HG03457 (cell line): ENCODE data around the gene NTNG1.
A peak's percentile ranks its signal among the peaks of the same experiment; 100 is the strongest.

Experiments
- ATAC-seq: cut with Tn5 transposase; IDR thresholded peaks from one replicate; pipeline ENCODE4 v1.9.1; 2021; ENCODE audit warnings: moderate number of reproducible peaks; ENCODE audit not compliant: unreplicated experiment

NTNG1 gene

DNA sequence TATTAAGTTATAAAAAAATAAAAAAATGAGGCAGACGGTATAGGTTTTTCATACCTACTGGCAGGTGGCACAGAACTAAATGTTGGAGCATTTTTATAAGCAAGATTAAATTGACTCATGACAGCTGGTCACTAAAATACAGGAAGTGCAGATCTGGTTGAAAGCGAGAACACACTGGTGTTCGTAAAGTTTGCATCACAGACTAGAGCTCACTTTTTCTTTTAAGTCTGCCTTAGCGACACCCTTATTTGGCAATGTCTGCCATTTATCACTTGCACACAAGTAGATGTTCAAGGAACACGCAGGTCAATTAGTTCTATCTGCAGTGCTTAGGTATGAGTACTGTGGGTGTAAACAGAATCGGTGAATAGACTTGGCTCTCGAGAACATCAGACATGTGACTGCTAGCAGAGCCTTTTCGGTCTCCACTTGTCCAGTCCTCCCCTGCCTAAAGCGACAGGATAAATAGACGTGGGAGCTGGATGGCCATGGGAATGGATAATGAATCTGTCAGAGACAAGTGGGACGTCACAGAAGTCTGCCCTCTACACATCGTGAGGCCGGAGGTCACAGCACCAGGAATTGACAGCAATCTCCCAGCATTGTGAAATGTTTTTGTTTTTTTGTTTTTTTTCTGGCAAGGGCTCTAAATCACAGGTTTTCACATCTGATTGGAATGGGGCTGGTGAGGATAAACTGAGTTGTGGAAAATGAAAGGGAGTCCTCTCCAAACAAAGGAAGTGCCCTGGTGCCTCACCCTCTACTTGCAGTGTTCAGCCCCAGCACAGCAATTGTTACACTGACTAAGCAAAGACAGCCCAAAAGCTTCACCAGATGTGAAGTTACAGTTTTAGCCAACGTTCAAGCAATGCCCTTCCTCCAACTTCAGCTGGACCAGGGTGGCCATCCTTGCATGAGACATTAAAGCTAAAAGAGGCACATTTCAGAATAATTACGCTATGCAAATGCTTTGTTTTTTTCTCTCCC, 248.9 kb downstream of the NTNG1 start:
- no peak for ATAC-seq

DNA sequence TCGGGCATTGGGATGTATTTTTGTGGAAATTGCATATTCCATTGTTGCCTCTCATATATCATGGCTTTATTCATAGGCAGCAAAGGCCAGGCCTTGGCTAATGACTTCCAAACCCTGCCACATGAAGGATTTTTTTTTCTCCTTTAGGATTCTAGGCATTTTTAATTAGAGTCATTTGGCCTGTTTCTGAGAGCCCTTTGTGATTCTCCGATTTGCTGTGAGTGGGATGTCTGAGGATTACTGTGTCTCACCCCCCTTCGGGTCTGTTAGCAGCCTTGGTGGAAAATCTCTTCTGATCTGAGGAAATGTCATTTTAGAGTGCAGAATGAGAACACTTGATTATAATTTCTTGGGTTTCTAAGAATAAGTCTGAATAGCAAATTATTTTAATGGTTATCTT, 253.5 kb downstream of the NTNG1 start:
- ATAC-seq: no peak

DNA sequence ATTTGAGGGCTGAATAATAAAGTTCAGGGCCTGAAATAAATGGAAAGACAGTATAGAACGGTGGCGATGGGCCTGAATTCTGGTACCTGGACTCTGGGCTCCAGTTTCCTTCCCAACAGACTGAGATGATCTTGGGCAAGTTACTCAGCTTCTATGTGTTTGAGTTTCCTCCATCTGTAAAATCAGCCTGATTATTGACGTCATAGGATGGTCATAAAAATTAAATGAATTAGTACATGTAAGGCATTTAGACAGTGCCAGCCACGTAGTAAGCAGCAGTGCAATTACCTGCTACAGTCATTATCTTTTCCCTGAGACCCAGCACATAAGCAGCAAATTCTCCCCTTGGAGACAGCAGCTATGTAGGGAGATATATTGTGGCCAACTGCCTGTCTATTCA, 260.9 kb downstream of the NTNG1 start:
- ATAC-seq: no peak

DNA sequence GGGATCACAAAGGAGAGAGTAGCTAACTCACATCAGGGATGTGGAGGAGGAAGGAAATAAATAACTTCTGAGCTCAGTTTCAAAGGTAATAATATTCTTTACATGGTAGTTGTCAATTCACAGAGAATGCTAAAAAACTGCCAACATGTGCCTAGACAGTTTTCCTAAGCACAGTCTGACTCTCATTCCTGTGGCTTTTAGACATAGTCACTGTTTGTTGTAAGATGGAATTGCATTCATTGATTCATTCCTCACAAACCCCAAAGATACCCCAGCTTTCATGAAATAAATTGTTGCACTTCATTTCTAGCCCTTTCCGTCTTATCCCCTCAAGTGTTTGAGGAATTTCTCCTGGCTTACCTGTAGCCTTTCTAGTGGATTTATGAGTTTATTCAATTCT, 263.9 kb downstream of the NTNG1 start:
- no peak for ATAC-seq

DNA sequence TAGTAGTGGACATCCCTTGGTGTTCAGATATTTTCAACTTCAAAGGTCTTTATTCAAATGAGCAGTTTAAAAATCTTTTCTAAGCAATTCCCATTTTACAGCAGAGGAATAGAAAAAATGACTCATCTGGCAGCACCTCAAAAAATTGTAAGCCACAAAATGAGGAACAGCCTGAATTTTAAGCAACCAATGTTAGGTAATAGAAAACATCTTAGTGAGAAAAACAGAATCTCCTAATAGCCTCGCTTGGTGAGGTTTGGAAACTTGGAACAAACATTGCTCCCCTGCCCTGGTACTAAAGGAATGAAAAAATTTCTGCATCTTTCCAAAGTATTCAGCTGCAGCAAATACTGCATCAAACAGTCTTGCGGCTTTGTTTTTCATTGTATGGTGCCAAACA, 264.4 kb downstream of the NTNG1 start:
- no peak for ATAC-seq

DNA sequence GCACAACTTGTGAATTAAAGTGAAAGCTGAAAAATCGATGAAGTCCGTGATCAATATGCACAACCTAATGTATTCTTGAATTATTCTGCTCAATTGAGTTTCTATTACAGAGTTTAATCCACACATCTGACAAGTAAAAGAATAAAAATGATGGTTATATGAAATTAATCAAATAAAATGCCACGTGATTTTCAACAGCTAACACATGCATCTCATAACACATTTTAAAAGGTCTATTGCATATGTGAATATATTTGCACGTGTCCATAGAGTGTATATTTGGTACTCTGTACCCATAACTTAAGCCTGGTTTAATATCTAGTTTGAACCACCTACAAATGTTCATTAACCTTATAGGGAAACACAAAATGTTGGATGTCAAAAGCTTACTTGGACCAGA, 266.2 kb downstream of the NTNG1 start:
- no peak for ATAC-seq

DNA sequence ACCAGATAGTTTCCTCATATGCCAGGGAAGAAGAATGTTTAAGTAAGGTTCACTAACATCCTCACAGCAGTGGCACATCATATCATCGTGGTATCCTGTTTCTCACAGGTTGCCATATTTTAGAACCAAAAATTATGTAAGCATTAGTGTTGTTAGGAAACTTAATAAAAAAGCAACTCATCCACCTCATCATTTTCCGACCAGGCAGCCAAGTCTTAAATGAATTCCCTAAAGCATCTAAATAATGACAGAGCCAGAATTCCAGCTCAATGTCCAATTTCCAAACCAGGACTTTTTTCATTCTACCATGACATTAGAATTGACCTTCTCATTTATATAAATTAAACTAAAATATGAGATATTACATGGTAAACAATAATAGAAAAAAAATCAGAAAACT, 272.7 kb downstream of the NTNG1 start:
- no peak for ATAC-seq

DNA sequence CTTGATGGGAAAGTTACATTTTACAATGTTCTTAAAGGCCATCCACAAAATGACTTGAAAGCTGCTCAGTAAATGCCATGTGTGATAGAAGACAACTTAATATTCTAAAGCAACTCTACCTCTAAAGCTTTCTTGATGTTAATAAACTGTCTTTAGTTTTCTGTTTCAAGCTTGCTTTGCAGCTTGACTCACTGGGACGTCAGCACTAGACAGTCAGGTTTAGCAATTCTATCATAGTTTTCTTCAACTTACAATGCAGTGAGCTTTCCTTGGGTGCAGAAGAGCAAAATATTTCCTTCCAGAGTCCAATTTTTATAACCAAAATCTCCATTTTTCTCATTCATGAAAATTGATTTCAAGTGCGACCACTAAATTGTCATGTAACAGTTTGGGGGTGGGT, 273.1 kb downstream of the NTNG1 start:
- no peak for ATAC-seq

DNA sequence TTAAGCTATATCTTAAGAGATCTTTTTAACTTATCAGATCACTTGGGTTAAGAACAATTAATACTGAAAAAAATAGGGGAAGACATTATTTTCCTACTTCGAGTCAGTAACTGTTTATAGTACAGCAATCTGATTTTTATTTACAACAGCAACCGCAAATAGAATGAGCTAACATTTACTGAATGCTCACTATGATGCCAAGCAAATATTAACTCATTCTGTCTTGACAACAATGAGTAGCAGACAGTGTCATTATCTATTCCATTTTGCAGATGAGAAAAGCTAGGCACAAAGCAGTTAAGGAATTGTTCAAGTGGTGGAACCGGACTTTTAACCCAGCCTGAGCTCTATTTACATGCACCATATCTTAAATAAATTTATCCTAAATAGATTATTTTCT, 273.7 kb downstream of the NTNG1 start:
- no peak for ATAC-seq

DNA sequence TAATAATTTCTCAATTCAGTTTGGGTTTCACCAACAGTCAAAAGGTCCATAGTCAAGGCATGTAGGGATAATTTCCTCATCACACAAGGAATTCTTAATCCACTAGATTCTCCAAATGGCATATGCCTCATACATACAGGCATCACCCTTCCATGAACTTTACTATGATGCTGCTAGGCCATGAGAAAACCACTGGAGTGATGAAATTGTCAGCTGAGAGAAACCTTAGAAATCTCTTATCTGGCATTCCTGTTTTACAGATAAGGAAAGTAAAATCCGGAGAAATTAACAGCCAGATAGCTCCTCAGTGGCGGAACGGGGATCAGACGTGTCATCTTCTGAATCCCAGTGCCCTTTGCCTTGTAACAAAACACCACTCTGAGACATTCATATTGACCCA, 274.4 kb downstream of the NTNG1 start:
- no peak for ATAC-seq

DNA sequence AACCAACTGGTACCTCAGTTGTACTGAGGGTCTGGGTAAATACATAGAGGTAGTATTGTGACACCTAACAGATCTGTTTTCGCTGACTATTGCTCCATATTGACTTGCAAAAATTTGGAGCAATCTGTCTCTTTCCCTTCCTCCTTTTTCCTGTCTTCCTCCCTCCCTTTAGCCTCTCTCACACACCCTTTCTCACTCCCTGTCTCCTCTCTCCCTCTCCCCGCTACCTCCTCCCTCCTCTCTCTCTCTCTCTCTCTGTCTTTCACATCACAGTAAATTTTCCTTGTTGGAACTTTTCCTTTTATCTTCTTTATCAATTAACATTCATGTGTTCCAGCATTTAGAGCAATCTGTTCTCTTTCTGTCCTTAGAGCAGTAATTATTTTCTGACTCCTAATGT, 278.2 kb downstream of the NTNG1 start:
- ATAC-seq: no peak

DNA sequence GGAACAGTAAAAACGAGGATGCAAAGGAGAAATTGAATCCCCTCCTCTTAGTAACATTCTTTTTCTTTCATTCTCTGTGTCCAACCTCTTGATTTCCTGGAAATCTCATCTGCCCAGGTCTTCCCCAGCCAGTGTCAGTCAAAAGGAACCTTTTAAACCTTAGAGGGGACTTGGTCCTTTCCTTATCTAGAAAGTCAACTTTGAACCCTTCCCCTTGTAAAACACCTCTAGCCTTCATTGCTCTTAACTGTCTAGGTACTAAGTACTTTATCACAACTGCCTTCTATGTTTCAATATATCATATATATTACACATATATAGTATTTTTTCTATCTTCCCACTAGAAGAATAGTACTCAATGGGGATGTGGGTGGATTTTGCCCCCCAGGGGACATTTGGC, 282.1 kb downstream of the NTNG1 start:
- no peak for ATAC-seq

DNA sequence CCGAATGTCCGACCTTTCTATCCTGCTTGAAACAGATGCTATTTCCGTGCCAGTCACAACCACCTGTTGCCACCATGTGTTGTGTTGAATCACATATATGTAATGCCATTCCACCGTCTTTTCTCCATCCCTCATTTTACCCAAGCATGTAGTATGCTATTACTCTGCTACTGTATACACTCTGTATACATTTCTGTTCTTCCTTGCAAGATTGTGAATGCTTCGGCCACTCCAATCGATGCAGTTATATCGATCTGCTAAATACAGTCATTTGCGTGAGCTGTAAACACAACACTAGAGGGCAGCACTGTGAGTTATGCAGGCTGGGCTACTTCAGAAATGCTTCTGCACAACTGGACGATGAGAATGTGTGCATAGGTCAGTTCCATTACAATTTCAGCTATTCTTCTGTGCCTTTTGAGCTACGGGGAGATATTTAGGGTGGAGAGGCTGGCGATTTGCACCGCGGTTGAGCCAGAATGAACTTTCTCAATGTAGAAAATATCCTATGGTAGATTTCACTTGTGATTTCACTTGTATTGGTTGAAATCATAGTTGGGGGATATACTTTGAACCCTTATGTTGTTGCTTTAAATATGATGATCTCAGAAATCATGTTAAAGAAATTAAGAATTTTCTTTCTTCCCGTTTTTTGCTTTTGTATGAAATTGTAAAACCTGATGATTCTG, 289.8 kb downstream of the NTNG1 start:
- peak; percentile 78 for ATAC-seq

DNA sequence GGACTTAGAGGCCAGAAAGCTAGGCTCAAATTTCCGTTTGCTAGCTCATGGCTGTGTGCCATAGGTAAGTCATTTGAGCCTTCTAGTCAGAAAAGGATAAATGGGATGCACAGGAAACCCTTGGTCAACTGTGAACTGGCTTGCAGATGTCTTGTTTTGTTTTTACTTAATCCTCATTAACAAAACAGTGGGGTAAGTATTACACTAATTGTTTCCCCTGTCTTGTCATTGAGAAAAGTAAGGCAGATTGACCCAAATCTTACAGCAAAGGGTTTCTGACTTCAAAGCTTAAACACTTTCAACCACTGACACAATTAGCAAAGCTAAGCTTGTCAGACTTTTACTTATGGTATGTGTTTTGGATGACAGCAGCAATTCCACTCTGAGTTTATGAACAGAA, 291.3 kb downstream of the NTNG1 start:
- no peak for ATAC-seq

DNA sequence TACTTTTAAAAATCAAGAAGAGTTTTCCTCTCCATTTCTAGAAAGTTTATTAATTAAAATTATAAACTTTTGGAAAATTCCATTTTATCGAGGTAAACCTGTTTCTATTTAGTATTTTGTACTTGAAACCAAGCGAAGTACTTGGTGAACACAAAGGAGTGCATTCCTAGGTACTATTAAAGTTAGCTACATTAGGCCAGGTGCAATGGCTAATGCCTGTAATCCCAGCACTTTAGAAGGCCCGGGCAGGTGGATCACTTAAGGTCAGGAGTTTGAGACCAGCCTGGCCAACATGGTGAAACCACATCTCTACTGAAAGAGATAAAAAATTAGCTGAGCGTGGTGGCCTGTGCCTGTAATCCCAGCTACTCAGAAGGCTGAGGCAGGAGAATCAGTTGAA, 292.2 kb downstream of the NTNG1 start:
- no peak for ATAC-seq

DNA sequence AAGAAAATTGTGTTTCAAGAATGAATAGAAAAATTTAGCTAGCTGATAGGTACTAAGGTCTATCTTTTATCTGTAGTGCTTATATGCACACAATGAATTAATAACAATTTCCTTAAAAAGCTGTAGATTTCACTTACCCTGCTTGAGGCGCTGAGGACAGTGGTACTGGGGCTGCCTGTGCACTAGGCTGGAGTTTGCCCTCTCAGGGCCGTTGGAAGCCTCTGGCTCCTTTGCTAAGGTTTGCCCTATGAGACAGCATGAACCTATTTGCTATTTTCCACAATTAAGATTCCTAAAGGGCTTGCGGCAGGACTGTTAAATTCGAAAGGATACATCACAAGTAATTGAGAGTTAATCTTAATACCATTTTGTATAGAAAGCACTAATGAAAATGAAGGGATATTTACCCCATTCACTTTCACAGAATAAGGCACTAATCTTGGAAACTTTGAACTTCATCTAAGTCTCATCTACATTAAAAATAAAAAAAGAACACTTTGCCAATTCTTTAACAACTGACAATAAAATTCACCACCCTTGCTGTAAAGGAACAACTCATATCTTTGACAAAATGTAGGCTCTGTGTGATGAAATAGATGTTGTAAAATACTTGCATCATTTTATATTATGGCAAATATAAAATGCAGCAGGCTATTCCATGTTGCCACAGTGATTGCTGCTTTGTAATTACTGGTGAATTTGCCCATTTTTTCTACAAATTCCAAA, 293.0 kb downstream of the NTNG1 start:
- ATAC-seq: no peak

DNA sequence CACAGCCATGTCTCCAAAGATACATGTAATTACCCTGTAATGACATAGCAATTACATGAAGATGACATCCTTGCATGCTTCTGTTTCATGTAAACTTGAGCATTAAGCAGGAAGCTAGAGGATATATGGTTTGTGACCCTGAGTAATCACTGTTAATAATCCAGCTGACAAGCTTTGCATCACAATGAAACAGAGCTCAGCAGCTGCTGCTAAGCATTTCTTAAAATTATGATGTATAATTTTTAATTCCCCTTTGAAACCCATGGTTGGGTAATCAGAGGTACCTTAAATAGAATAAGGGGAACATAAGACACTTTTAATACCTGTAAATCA, 293.5 kb downstream of the NTNG1 start:
- ATAC-seq: no peak

DNA sequence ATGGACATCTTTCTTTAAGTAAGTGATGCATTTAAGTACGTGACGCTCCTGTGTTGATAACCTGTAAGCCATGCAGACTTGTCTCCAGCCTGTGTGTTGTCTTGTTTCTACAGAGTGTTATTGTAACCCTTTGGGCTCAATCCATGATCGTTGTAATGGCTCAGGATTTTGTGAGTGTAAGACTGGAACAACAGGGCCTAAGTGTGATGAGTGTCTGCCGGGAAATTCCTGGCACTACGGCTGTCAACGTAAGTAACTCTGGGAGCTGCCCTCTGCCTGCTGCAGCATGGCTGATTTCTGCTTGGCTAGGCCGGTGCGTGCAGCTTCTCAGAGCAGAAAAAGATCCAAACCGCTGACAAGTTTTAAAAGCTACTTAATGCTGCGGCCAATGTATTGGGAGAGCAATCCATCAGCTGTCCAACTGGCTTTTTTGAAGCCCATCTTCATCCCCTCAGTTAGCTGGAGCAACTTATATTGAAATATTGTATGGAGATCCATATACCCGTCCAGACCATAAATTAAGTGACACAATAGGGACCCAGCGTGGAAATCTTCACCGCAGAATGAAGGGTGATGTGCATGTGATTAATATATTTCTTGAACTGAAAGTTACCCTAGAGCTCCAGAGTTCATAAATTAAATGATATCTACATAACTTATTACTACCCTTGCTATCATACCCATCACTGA, 295.9 kb downstream of the NTNG1 start:
- no peak for ATAC-seq

DNA sequence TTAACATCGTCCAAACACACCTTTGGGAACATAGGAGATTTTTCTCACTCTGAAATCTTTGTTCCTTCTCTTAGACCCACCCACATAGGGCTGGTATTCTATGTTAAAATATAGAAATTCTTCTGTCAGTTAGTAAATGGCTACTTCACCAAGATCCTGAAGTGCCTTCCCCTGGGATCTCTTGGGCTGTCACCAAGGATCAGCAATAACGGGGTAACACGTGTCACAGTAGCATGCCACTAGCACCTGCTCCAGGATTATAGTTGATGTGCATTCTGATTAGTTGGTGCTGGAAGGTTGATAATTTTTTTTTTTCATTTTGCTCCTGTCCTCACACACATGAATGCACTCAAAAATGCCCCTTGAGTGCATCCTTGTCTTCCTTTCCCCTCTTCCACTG, 298.7 kb downstream of the NTNG1 start:
- ATAC-seq: no peak

DNA sequence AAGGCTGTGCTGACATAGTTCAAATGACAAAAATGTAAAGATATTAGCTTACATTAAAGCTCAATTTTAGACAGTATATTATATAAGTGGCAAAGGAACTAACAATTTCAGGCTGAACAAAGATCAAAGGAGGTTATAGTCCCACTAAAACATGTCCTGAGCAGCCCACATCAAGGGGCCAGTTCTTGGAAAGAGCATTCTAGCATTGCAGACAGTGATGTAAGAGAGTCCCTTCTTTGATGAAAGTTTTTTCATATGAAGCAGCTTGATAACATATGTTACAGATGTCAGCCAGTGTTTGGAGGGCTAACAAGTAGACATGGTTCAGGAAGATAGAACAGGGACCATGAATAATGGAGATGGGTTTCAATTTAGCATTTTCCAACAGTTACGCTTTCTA, 301.7 kb downstream of the NTNG1 start:
- ATAC-seq: no peak

DNA sequence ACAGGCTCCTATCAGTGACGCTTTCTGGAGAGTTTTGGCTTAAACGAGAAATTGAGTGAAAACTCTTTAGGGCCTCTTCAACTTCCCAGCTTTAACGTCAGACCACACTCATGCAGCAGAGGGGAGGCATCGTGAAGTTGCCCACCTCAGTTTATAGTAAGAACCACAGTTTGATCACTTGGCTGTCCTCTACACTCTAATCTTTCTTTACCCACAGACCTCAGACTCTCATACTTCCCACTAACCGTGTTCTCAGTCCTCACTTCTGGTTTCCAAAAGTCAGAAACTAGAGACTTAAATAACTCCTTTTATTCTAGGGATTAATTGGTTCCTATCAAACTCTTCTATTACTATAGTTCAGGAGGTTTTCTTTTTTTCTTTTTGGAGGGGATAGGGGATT, 302.2 kb downstream of the NTNG1 start:
- no peak for ATAC-seq
